EL (cell line): ENCODE results near the gene ATIC.
"Not testable (repeated sequence)": the region's sequence is repeated elsewhere in the genome, so short reads cannot be mapped to it uniquely, and the experiment has no call there.

Experiments
- DNase-seq: peaks from one replicate; pipeline ENCODE4 v3.0.0-alpha.2; 2016

ATIC gene

DNA sequence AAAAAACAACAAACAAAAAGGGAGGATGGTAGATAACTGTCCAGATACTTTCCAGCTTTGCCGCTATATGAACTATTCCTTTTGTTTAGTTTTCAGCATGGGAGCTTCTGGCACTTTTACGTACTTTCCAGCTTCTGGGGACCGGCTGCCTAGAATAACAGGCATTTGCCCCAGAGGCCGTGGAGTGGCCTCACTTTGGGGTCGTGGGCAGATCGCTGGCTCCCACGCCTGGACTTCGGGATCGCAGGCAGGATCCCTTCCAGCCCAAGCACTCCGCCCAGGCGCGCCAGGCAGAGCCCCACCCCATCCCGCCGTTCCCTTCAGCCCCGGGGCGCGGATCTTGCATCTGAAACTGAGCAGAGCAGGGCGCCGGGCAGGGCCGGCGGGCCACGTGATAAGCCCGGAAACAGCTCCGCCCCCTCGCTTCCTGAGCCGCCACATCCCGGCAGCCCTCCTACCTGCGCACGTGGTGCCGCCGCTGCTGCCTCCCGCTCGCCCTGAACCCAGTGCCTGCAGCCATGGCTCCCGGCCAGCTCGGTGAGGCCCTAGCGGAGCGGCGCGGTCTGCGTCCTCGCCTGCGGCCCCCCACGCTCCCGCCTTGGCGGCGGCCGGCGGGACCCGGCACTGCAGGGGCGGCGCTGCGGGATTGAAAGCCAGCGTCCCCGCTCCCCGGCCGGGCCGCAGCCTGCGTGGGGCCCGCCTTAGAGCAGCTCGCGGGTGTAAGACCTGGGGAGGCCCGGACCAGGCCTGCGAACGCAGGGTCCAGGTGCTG lies at the start of gene ATIC:
ATIC (plus strand) TSS at position 435 of the 772 bp plus-strand sequence; CDS start at position 519, 84 bp downstream.
- peak; percentile 94 for DNase-seq

DNA sequence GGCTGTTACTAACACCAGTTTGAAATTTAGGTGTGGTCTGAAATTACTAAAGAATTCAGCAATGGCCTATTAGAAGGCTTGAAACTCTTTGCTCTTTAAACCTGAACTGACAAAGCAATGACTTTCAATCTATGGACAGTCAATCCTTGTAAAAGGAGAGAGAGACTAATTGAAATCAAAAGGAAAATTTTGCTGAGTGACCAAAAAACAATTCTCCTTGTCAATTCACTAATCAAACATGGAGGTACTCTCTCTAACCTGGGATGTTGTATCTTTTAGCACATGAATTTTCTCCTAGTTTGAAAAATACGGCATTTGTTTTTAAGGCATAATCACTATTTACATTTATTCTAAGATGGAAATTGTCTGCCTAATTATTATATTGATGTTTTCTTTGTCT lies 49.6 kb upstream of the ATIC start:
- no peak for DNase-seq

DNA sequence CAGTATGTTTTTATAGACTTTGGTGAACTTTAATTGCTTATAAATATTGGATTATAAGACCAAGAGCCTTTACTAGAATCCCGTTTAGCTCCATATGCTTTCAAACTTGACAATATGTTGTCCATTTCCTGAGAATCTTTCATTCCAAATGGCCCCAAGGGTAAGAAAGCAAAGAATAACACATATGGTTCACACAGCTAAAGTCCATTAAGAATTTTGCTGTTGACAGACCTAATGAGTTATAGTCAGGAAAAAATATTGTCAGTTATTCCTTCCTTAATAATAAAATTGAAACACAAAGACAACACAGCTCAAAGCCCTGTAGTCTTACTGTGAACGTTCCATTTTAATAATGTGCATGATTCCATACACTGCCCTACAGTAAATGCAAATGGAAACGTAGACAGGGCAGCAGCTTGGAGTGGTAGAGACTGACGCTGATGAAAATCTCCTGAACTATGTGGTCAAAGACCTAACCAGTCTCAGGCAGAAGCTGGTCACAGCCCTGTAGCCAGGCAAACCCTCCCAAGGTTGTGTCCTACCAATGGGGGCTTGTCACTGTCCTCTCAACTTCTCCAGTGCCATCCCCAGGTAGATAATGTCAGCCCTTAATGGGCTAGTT lies 49.0 kb upstream of the ATIC start:
- DNase-seq, result no peak

DNA sequence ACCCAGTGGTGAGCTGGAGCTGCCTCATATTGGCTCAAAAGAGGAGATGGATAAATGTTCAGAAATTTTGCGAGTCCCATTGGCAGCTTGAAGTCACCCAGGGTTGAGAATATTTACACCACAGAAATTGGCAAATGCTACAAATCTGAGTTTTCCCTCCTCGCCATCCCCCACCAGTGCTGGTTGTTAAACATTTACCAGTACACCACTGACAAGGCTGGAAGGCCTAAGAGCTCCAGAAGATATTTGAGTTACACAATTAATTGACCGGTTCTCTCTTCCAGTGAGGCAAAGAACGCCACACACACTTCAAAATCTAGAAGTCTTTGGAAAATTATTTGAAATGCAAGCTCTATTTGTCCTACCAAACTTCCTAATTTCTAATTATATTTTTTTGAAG lies 47.5 kb upstream of the ATIC start:
- DNase-seq, result no peak

DNA sequence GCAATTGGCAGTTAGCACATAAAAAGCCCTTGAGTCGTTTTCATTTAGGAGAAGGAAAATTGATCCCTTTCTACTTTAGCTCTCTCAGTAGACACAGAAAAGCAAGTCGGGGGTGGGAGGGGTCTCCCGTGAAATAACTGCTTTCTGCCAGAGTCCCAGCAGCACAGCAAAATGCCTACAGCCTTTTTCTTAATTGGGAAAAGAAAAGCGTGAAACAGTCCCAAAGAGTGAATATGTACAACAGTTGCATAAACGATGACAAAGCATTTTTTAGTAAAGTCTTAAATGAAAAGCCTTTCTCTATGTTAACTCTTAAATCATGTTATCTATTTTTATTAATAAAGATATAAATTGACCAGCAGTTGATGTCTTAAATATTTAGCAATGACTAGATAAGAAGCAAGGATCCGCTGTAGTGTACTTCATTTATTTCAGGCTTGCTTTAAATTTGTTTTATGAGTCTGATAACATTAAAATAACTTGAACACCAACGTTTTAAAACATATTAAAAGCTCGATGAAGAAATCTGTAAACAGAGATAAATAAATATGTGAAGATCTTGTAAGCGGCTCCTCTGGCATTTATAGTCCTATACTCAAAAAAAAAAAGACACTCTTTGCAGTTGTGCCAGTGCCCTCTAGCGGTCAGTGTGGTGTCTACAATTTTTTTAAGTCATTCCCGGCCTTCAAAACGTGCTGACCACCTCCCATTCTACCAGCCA lies 42.3 kb upstream of the ATIC start:
- DNase-seq, result peak; percentile 80

DNA sequence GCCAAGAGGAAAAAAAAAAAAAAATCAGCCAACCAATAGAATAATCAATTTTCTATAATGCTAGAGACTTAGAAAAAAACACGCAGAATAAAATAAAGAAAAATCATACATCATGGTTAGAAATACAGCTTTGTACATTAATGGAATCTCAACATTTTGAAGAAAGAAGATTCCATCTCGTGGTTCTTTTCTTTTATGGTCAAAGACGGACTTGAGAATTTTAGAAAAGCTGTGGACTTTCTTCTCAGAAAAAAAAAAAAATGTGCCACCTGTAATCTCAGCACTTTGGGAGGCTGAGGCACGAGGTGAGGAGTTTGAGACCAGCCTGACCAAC lies 41.8 kb upstream of the ATIC start:
- no peak for DNase-seq

DNA sequence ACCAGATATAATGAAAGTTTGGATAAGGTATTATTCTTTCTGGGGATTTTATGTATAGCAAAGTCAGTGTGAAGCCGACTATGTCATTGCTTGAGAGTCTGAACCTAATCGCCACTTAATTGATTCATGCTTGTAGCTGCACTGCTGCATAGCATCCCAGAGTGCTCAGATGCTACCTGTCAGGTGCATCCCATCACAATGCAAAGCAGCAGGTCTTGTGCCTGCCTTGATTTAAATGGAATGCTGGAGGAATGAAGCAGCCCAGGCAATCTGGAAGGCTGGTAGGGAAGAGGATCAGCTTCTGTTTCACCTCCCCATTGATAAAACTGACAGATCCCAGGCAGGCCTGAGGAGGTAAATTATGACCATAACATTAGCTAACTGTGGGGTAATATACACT lies 40.4 kb upstream of the ATIC start:
- DNase-seq, result no peak

DNA sequence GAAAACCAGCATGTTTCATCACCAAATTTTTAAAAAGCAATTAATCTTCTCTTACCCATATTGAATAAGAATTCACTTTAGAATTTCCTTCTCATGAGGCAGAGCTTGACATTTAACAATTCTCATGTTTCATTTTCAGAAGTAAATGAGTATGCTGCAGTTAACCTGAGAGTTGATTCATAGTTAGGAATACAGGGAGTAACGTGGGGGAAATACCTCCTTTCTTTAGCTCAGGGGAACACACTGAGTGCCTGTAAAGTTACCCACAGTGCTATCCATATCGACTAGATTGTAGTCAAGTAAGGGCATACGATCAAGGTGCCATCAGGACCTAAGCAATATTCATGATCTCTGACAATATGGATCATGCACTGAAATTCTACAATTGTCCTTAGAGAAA lies 38.9 kb upstream of the ATIC start:
- DNase-seq, result no peak

DNA sequence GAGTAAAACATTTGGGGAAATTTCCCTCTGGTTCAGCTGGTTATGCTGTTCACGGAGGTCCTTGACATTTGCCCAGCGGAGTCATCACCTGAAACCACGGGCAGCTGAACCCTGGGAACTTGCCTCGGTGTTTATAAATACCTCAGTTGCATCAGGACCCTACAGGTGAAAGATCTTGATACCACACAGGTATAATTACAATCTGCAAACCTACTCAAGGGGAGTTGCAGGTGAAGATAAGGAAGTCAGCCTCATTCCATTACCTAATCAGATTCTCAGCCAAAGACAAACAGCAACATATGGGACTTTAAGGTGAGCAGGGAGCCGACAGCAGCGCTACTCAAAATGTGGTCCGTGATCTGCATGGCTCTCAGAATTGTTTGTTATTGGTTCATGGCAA lies 37.0 kb upstream of the ATIC start:
- no peak for DNase-seq

DNA sequence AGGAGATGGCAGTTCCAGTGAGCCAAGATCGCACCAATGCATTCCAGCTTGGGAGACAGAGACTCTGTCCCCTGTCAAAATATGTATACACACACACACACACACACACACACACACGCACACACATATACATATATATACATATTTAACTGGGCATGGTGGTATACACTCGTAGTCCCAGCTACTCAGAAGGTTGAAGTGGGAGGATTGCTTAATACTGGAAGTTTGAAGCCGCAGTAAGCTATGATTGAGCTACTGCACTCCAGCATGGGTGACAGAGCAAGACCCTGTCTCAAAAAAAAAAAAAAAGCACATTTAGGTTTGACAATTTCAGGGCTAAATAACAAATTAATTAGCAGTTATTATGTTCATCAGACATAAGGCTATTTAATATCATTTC lies 36.0 kb upstream of the ATIC start:
- no peak for DNase-seq

DNA sequence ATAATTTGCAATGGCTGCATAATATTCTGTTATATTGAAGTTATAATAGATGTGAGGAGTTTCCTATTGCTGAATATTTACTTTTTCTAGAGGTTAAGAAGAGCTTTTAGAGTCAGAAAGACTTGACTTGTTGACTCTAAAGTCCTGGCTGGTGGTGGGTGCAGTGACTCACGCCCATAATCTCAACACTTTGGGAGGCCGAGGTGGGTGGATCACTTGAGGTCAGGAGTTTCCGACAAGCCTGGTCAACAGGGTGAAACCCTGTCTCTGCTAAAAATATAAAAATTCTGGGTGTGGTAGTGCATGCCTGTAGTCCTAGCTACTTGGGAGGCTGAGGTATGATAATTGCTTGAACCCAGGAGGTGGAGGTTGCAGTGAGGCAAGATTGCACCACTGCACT lies 33.9 kb upstream of the ATIC start:
- DNase-seq, result peak; percentile 19

DNA sequence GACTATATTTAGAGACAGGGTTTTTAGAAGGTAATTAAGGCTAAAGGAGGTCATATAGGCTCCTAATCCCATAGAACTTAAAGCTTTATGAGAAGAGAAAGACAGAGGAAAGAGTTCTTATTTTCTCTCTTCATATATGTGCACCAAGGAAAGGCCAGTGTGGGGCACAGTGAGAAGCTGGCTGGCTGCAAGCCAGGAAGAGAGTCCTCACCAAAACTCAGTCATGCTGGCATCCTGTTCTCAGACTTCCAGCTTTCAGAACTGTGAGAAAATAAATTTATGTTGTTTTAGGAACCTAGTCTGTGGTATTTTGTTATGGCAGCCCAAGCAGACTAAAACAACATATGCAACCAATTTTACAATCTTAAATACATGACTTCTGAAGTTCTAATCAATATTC lies 31.5 kb upstream of the ATIC start:
- peak; percentile 33 for DNase-seq

DNA sequence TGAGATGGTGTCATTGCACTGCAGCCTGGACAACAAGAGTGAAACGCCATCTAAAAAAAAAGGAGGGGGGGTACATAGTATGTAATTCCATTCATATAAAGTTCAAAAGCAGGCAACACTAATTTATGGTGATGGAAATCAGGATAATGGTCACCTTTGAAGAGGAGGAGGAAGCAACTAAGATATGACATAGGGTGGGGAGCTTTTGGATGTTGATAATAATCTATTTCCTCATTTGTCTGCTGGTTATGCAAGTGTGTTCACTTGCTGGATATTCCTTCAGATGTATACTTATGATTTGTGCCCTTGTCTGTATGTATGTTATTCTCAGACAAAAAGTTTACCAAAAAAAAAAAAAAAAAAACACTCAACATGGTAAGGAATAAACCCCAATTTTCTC lies 28.6 kb upstream of the ATIC start:
- DNase-seq, result no peak

DNA sequence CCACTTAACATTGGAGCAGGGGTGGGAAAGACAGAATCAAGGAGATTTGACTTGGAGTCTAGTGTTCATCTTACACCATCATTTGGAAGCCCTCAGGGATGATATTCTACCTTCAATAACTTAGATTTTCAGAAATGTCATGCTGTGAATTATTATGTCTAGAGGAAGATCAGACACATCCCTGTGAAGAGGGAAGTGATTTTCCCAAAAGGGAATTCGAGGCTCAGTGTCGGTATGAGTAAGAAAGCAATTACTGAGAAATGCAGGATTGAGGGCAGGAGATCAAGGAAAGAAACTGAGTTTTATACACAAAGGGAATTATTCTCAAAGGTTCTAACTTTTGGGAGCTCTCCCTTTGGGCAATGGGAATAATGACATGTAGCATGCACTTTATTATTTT lies 25.6 kb upstream of the ATIC start:
- DNase-seq, result no peak

DNA sequence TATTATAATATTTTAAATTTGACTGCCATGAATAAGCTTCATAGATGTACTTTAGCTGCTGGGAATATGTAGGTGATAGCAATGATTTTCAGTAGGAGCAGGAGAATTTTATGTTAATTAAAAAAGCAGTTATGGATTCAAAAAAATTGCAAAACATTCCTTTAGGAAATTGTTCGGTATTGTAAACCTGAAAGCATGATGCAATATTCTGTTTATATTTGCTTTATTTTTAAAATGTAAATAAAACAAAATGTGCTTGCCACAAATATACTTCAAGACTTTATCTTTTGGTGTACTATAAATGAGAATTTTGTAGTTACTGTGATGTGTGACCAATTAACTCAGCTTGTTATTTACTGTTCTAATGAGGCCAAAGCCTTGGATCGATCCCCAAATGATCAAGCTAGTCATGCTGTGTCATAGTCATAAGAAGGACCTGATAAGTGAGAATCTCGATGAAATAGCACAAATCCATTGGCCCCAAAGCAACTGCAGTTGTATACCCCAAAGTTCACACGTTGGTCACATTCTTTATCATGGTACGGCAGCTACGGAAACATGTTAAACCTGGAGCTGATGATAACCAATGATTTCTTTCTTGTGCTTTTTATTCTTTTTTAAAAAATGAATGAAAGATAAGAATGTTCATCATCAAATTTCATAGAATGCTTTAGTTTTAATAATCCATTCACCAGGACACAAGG lies 23.6 kb upstream of the ATIC start:
- no peak for DNase-seq

DNA sequence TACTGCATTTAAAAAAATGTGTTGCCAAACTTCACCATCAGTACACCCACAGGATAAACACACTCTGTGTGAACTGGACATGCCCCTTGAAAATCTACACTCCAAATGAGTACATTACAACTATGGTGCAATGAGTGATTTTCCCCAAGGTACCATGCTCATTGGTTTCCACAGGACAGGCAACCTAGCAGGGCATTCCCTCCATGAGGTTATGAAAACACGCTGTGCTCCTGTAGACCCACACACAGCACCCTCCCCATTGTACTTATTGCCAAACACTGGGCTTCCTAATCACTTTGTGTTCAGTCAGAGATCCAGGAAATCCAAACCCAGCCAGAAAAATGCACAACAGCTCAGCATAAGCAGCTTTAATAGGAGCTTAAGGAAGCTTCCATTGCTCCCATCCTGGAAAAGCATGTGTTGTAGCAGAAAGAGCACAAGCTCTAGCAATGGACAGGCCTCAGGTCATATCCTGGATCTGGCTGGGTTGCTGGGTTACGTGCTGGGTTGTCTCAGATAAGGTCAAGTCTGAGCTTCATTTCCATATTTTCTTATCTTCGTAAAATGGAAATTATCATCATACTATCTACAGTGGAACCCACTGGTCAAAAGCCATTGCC lies 20.8 kb upstream of the ATIC start:
- no peak for DNase-seq

DNA sequence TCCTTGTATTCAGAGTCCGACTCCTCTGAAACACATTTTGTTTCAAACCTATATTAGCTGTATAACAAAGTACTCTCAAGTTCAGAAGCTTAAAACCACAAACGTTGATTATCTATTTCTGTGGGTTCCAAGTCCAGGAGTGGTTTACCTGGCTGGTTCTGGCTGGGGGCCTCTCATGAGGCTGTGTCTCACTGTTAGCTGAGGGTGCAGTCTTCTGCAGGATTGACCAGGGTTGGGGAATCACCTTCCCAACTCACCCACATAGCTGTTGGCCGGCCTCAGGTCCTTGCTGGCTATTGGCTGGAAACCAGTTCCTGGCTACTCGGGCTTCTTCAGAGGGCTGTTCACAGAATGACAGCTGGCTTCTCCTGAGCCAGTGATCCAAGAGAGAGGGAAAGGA lies 18.0 kb upstream of the ATIC start:
- no peak for DNase-seq

DNA sequence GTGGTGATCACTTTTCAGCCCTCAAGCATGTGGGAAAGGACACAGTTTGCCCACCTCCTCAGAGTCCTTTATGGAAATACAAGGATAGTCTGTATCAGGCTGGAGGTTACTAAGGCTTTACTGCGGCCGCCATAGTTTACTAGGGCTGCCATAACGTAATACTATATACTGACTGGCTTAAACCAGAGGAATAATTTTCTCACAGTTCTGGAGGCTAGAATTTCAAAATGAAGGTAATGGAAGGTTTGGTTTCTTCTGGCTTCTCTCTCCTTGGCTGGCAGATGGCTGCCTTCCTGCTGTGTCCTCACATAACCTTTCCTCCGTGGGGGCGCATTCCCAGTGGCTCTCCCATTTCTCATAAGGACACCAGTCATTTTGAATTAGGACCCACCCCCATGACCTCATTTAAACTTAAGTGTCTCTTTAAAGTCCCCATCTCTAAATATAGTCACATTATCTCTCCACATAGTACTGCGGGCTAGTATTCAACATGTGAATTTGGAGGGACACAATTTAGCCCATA lies 12.5 kb upstream of the ATIC start:
- DNase-seq, result no peak

DNA sequence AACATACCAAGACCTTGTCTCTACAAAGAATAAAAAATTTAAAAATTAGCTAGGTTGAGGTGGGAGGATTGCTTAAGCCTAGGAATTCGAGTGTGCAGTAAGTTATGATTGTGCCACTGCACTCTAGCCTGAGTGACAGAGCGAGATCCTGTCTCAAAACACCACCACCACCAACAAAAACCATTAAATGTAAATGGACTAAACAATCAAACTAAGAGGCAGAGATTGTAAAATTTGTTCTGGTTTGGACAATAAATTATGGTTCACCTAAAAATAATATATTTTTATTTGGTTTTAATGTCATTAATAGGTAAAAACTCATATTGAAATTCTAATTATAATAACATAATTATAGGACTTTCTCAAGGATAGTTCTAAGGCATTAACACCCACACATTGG lies 9.9 kb upstream of the ATIC start:
- DNase-seq, result no peak

DNA sequence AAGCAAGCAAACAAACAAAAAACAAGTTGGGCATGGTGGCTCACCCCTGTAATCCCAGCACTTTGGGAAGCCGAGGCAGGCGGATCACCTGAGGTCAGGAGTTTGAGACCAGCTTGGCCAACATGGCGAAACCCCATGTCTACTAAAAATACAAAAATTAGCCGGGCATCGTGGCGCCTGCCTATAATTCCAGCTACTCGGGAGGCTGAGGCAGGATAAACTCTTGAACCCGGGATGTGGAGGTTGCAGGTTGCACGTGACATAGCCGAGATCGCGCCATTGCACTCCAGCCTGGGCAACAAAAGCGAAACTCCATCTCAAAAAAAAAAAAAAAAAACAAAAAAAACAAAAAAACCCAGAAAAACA lies 617 bp upstream of the ATIC start:
- not testable (repeated sequence) for DNase-seq

DNA sequence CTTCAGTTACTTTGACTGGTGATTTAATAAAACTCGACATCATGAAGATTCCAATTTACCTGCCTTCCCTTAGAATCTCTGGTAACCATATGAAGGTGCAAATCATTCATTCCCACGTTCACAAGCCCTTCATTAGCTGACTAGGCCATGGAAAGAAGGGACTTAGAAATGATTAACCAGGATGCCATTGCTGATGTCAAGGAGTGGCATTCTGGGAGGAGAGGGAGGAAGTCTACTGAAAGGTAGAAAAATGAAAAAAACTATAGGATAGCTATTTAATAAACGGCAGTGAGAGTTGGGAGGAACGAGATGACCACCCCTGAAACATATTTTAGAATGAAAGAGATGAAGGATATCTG lies 1.4 kb downstream of the ATIC start:
- no peak for DNase-seq

DNA sequence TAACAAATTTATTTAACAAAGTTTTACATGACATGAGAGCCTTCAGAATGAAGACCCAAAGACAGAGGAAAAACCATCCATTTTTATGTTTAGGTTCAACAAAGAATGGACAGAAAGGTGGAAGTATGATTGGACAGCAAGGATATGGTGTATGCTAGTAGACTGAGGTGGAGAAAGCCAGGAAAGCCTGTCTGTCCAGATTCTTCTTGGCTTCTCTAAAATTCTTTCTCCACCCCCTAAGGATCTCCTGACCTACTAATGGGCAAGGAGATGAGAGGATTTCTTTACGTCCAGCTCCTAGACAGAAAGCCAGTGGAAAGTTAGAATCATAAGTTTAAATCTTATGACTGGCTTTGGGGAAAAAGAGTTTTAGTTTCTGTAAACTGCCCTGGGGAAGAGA lies 3.0 kb downstream of the ATIC start:
- no peak for DNase-seq

DNA sequence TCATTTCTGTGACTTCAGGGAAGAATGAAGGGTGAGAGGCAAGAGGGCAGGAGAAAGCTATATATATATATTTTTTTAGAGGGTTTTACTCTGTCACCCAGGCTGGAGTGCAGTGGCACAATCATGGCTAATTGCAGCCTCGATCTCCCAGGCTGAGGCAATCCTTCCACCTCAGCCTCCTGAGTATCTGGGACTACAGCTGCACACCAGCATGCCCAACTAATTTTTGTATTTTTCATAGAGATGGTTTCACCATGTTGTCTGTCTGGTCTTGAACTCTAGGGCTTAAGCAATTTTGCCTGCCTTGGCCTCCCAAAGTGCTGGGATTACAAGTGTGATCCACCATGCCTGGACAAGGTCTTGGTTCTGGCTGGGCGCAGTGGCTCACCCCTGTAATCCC lies 3.4 kb downstream of the ATIC start:
- no peak for DNase-seq
